Measurements from ENCODE around the gene GMDS.

DNA sequence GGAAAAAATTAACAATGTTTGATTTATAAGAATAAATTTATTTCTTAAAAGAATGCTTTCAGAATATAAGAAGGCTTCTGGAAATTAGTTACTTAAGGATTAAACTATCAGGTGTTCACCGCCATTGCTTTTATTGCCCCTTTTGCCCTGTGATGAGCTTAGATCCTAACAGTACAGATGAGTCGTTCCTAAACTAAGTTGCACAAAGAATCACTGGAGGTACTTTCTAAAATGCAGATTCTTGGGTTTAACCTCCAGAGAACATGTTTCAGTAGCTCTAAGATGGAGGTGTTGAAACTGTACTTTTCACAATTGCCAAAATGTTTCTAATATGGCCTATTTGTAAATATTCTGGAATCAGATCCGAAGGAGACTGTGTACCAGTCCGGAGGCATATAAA is 211.9 kb downstream of the GMDS start:
- TF ChIP-seq, protein P1, sequence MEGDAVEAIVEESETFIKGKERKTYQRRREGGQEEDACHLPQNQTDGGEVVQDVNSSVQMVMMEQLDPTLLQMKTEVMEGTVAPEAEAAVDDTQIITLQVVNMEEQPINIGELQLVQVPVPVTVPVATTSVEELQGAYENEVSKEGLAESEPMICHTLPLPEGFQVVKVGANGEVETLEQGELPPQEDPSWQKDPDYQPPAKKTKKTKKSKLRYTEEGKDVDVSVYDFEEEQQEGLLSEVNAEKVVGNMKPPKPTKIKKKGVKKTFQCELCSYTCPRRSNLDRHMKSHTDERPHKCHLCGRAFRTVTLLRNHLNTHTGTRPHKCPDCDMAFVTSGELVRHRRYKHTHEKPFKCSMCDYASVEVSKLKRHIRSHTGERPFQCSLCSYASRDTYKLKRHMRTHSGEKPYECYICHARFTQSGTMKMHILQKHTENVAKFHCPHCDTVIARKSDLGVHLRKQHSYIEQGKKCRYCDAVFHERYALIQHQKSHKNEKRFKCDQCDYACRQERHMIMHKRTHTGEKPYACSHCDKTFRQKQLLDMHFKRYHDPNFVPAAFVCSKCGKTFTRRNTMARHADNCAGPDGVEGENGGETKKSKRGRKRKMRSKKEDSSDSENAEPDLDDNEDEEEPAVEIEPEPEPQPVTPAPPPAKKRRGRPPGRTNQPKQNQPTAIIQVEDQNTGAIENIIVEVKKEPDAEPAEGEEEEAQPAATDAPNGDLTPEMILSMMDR (IDR thresholded peaks at IDR 0.05) = no peak
- TF ChIP-seq POLR2A (IDR thresholded peaks at IDR 0.05) = no peak
- TF ChIP-seq EP300 (IDR thresholded peaks at IDR 0.05) = no peak

Measured in ovary (tissue), 3 donors.